Endodermal cell (in vitro differentiated cells): ENCODE data around the gene RAB3GAP2. TPM values are rescaled to one million over a fixed set of nuclear protein-coding genes. Genes with fewer than 3 reads are reported as not detected.

Experiments
- DNase-seq: peaks from one replicate; pipeline ENCODE4 v3.0.0-alpha.2; 2017
- H3K27ac ChIP-seq: 2 replicates; pipeline ENCODE4 v1.5.1; 2013; ENCODE audit warnings: mild to moderate bottlenecking, low read depth, low read length, moderate library complexity
- H3K27me3 ChIP-seq: 2 replicates; pipeline ENCODE4 v1.6.1; 2013; ENCODE audit warnings: mild to moderate bottlenecking, low read length, moderate library complexity; ENCODE audit not compliant: insufficient read depth, control insufficient read depth, poor library complexity, severe bottlenecking
- H3K36me3 ChIP-seq: 2 replicates; pipeline ENCODE4 v1.7.0; 2013; ENCODE audit warnings: mild to moderate bottlenecking, low read length, moderate library complexity; ENCODE audit not compliant: control insufficient read depth, insufficient read depth
- H3K4me1 ChIP-seq: one replicate; pipeline ENCODE4 v1.7.0; 2013; ENCODE audit warnings: low read length; ENCODE audit not compliant: control insufficient read depth, insufficient read depth
- H3K4me3 ChIP-seq: 2 replicates; pipeline ENCODE4 v1.5.1; 2013; ENCODE audit warnings: mild to moderate bottlenecking, low read length, moderate library complexity
- H3K9ac ChIP-seq: 2 replicates; pipeline ENCODE4 v1.6.1; 2013; ENCODE audit warnings: mild to moderate bottlenecking, low read length, moderate library complexity; ENCODE audit not compliant: poor library complexity, severe bottlenecking; ENCODE audit errors: extremely low read depth
- H3K9me3 ChIP-seq: 2 replicates; pipeline ENCODE4 v1.6.1; 2013; ENCODE audit warnings: mild to moderate bottlenecking, low read length, moderate library complexity; ENCODE audit not compliant: control insufficient read depth
- H3K27ac Mint-ChIP-seq: 2 replicates; pipeline ENCODE4 v1.8.0; 2020; ENCODE audit warnings: mixed read lengths
- H3K27me3 Mint-ChIP-seq: 2 replicates; pipeline ENCODE4 v1.8.0; 2021; ENCODE audit warnings: mild to moderate bottlenecking, mixed read lengths; ENCODE audit not compliant: insufficient read depth
- H3K36me3 Mint-ChIP-seq: 2 replicates; pipeline ENCODE4 v1.8.0; 2020; ENCODE audit warnings: low read depth, mixed read lengths
- H3K4me1 Mint-ChIP-seq: 2 replicates; pipeline ENCODE4 v1.8.0; 2020; ENCODE audit warnings: mixed read lengths
- H3K4me3 Mint-ChIP-seq: 2 replicates; pipeline ENCODE4 v1.8.0; 2020; ENCODE audit warnings: mild to moderate bottlenecking, moderate library complexity, mixed read lengths
- H3K9me3 Mint-ChIP-seq: 2 replicates; pipeline ENCODE4 v1.8.0; 2020; ENCODE audit warnings: mild to moderate bottlenecking, mixed read lengths
- WGBS, 2 experiments: methylation state at CpG; one replicate each; pipeline versions ENCODE4 v1.1.5 to v1.1.7; 2013; ENCODE audit warnings: missing lambda C conversion rate in 2 of 2, mixed read lengths in 1 of 2; ENCODE audit not compliant: insufficient coverage in 1 of 2, insufficient read length in 1 of 2; 5-methylcytosine and 5-hydroxymethylcytosine counted together
- total RNA-seq, 2 donors: library from RNA; stranded (reverse); fragmentation: NEBNext Ultra II Directional in 1 of 2; extraction: Animal tissue kit (Norgen Biotek cat#: 25700) in 1 of 2; gene quantifications; 2 replicates in 1 of 2; 3 replicates in 1 of 2; pipeline ENCODE4 v1.2.1, GENCODE V29; 2021
- TF ChIP-seq, protein P1 (sequence below): fragments of 200-600 bp; sonication (generic); conservative IDR thresholded peaks from 2 replicates; pipeline ENCODE4 v1.5.0; 2021; ENCODE audit warnings: antibody characterized with exemption, mild to moderate bottlenecking

The RAB3GAP2 gene
- total RNA-seq, 2 donors from 2014 or later = 39.3 to 50.4 TPM

DNA sequence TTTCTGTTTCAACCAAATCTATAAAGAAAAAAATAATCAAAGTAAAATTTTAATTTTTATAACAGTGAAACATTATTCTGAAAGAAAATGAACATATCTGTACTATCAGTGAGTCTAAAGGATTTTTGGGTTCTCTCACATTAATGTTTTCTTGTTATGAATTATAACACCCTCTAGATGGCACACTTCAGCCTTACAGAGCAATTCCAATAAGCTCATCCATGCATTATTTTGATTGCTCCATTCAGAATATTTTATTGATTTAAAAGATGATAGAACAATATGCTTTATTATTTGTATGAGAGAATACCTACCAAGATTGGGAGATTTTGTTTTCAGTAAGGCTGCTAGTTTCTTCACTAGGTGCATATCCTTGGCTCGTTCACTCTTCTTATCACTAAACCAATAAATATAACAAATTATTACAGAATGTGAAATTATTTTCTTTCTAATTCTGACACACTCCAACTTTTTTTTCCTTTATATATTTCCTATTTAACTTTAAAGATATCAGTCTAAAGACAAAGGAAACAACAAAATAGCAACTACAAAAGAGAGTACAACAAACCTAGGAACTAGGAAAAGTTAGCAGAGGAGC, 82.4 kb downstream of the RAB3GAP2 start:
- Histone ChIP-seq H3K9me3 (no peaks in the 10 kb centered on the region), H3K27ac (no peak overlapping the region), H3K9ac (no peak overlapping the region), H3K4me1 (no peaks in the 10 kb centered on the region), H3K4me3 (no peak overlapping the region), H3K27me3 (no peaks in the 10 kb centered on the region), H3K36me3 (peaks cover 87% of the 10 kb centered on the region)
- Mint-ChIP-seq H3K4me1 (no peaks in the 10 kb centered on the region), H3K36me3 (peaks cover 45% of the 10 kb centered on the region), H3K27ac (no peak overlapping the region), H3K4me3 (no peak overlapping the region), H3K27me3 (no peaks in the 10 kb centered on the region), H3K9me3 (no peaks in the 10 kb centered on the region)
- WGBS, 2 experiments = no CpG with 5 or more reads among the region's 1 CpG
- TF ChIP-seq, protein P1, sequence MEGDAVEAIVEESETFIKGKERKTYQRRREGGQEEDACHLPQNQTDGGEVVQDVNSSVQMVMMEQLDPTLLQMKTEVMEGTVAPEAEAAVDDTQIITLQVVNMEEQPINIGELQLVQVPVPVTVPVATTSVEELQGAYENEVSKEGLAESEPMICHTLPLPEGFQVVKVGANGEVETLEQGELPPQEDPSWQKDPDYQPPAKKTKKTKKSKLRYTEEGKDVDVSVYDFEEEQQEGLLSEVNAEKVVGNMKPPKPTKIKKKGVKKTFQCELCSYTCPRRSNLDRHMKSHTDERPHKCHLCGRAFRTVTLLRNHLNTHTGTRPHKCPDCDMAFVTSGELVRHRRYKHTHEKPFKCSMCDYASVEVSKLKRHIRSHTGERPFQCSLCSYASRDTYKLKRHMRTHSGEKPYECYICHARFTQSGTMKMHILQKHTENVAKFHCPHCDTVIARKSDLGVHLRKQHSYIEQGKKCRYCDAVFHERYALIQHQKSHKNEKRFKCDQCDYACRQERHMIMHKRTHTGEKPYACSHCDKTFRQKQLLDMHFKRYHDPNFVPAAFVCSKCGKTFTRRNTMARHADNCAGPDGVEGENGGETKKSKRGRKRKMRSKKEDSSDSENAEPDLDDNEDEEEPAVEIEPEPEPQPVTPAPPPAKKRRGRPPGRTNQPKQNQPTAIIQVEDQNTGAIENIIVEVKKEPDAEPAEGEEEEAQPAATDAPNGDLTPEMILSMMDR = peak; percentile 55
- no peak for DNase-seq

DNA sequence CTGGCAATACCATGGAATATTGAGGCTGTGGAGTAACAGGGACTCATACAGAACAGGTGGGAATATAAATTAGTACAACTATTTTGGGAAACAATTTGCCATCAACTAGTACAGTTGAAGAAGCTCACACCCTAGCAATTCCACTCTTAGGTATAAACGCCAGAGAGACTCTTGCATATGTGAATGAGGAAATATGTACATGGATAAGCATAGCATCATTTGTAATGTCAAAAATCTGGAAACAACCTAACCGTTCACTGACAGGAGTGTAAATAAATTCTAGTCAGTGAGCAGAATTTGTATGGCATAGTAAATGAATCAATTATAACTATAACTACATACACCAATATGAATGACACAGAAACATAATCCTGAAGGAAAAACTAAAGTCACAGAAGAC, 83.7 kb downstream of the RAB3GAP2 start:
- no peaks in the 10 kb centered on the region for H3K4me1 Mint-ChIP-seq
- no peak overlapping the region for H3K9ac ChIP-seq
- H3K4me3 Mint-ChIP-seq = no peak overlapping the region
- H3K9me3 ChIP-seq = no peaks in the 10 kb centered on the region
- H3K36me3 Mint-ChIP-seq = peaks cover 35% of the 10 kb centered on the region
- no peak overlapping the region for H3K27ac Mint-ChIP-seq
- H3K27ac ChIP-seq = no peak overlapping the region
- H3K27me3 Mint-ChIP-seq = no peaks in the 10 kb centered on the region
- no peaks in the 10 kb centered on the region for H3K4me1 ChIP-seq
- no peaks in the 10 kb centered on the region for H3K9me3 Mint-ChIP-seq
- TF ChIP-seq, protein P1 = no peak
- 83 to 96% methylated on average over 1 to 2 of the region's 2 CpGs for WGBS, 2 experiments
- no peak for DNase-seq
- no peak overlapping the region for H3K4me3 ChIP-seq
- H3K27me3 ChIP-seq = no peaks in the 10 kb centered on the region
- peaks cover 79% of the 10 kb centered on the region for H3K36me3 ChIP-seq

- no peak for DNase-seq
- Mint-ChIP-seq H3K9me3 (no peaks in the 10 kb centered on the region), H3K36me3 (peaks cover 29% of the 10 kb centered on the region), H3K27me3 (no peaks in the 10 kb centered on the region), H3K27ac (peak overlapping the region; percentile 4), H3K4me3 (no peak overlapping the region), H3K4me1 (no peaks in the 10 kb centered on the region)
- Histone ChIP-seq H3K9ac (no peak overlapping the region), H3K9me3 (no peaks in the 10 kb centered on the region), H3K4me3 (no peak overlapping the region), H3K4me1 (no peaks in the 10 kb centered on the region), H3K27me3 (no peaks in the 10 kb centered on the region), H3K27ac (no peak overlapping the region), H3K36me3 (peaks cover 76% of the 10 kb centered on the region)
- 96% methylated on average over 2 of the region's 2 CpGs; no CpG with 5 or more reads in 1 of the 2 experiments for WGBS, 2 experiments
- TF ChIP-seq, protein P1 = no peak
Observed at GRCh38 chr1:220186752-220187151, 85.5 kb downstream of the RAB3GAP2 start.
